Measurements from ENCODE around the gene SEPTIN10. TPM values are rescaled to one million over a fixed set of nuclear protein-coding genes. Genes with fewer than 3 reads are reported as not detected.

Gene SEPTIN10
- total and polyA plus RNA-seq, 9 donors, result 48.9 to 93.8 (median 74.8) TPM

DNA sequence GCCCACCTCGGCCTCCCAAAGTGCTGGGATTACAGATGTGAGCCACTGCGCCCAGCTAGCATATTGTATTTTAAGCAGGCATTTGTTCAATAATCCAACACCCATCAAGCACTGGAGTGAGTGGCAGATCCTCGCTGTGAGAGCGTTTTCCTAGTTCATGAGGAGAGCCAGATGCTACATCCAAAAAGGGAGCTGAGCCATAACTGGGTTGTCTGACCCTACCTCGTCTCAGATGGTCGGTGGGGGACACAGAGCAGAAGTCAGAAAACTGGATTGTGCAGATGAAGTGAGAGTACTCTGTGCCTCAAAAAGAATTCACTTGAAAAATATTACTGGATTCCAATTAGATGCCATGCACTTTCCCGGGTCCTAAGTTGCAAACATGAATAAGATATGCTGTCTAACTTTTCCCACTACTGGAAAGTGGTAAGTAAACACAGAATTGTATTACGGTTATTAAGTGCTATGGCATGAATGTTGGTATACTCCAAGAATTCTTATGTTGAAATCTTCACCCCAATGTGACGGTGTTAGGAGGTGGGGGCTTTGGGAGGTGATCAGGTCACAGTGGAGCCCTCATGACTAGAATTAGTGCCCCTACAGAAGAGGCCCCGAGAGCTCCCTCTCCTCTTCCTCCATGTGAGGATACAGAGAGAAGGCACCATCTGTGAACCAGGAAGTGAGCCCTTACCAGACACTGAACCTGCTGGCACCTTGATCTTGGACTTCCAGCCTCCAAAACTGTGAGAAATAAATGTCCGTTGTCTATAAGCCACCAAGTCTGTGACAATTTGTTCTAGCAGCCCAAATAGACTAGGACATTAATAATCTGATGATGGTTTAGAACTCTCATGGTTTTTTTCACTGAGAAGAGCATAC, 21.9 kb upstream of the SEPTIN10 start:
- Histone ChIP-seq H3K27me3 (no peaks in the 10 kb centered on the region), H3K27ac (no peak overlapping the region), H3K36me3 (no peaks in the 10 kb centered on the region), H3K4me1 (ENCODE audit: insufficient read depth) (no peaks in the 10 kb centered on the region), H3K4me3 (no peak overlapping the region), H3K9me3 (no peaks in the 10 kb centered on the region)
- TF ChIP-seq POLR2A (IDR thresholded peaks at IDR 0.05), result no peak
- intact Hi-C loops (cut with DNase I), result no loop called here
- no peak for DNase-seq
- WGBS, 3 donors, result 88 to 92% (median 92%) methylated on average over 11 of the region's 11 CpGs

DNA sequence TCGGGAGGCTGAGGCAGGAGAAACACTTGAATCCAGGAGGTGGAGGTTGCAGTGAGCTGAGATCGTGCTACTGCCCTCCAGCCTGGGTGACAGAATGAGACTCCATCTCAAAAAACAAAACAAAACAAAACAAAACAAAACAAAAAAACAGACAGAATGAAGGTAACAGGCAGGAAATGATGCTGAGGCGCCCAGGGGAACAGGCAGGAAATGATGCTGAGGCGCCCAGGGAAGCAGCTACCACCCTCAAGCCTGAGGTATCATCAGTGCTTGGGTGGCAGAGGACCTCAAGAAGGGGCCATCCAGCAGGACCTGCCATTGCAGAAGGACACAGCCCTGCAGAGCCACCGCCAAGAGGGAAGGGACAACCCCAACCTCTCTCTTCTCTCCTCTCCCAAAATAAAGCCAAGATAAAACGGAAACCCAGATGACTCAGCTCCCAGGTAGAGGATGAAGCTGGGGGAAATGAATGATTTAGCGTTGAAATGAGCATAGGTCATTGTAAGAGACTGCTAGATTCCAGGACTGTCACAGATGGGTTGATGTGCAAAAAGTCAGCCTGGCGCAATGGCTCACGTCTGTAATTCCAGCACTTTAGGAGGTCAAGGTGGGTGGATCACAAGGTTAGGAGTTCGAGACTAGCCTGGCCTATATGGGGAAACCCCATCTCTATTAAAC, 19.7 kb upstream of the SEPTIN10 start:
- DNase-seq, result no peak
- Histone ChIP-seq H3K9me3 (no peaks in the 10 kb centered on the region), H3K27me3 (no peaks in the 10 kb centered on the region), H3K27ac (no peak overlapping the region), H3K4me3 (no peak overlapping the region), H3K36me3 (no peaks in the 10 kb centered on the region), H3K4me1 (ENCODE audit: insufficient read depth) (no peaks in the 10 kb centered on the region)
- 92 to 94% (median 93%) methylated on average over 10 of the region's 10 CpGs for WGBS, 3 donors
- intact Hi-C loops (cut with DNase I), result no loop called here
- no peak for TF ChIP-seq EP300 (IDR thresholded peaks at IDR 0.05)
- TF ChIP-seq POLR2A (IDR thresholded peaks at IDR 0.05), result no peak
- TF ChIP-seq, protein P1, sequence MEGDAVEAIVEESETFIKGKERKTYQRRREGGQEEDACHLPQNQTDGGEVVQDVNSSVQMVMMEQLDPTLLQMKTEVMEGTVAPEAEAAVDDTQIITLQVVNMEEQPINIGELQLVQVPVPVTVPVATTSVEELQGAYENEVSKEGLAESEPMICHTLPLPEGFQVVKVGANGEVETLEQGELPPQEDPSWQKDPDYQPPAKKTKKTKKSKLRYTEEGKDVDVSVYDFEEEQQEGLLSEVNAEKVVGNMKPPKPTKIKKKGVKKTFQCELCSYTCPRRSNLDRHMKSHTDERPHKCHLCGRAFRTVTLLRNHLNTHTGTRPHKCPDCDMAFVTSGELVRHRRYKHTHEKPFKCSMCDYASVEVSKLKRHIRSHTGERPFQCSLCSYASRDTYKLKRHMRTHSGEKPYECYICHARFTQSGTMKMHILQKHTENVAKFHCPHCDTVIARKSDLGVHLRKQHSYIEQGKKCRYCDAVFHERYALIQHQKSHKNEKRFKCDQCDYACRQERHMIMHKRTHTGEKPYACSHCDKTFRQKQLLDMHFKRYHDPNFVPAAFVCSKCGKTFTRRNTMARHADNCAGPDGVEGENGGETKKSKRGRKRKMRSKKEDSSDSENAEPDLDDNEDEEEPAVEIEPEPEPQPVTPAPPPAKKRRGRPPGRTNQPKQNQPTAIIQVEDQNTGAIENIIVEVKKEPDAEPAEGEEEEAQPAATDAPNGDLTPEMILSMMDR (IDR thresholded peaks at IDR 0.05), result no peak

DNA sequence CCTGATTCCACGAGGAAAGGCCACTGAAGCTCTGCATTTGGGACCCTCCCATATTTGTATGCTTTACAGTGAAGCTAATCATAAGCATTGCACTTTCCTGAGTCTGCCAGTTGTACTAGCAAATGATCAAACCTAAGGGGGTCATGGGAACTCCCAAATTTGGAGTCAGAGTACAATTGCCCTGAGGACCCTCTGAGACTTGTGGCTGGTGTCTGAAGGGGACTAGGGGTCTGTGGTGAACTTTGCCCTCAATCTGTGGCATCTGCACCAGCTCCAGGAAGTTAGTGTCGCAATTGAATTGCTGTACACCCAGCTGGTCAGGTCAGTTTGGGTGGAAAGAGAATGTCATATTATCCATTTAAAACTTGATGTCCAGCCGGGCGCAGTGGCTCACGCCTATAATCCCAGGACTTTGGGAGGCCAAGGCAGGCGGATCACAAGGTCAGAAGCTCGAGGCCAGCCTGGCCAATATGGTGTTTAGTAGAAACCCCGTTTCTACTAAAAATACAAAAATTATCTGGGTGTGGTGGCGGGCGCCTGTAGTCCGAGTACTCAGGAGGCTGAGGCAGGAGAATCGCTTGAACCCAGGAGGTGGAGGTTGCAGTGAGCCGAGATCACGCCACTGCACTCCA, 18.5 kb upstream of the SEPTIN10 start:
- Histone ChIP-seq H3K36me3 (no peaks in the 10 kb centered on the region), H3K4me1 (ENCODE audit: insufficient read depth) (no peaks in the 10 kb centered on the region), H3K27ac (no peak overlapping the region), H3K4me3 (no peak overlapping the region), H3K27me3 (no peaks in the 10 kb centered on the region), H3K9me3 (no peaks in the 10 kb centered on the region)
- intact Hi-C loops (cut with DNase I), result no loop called here
- 86 to 89% (median 88%) methylated on average over 14 of the region's 14 CpGs for WGBS, 3 donors
- DNase-seq, result no peak
- TF ChIP-seq POLR2A (IDR thresholded peaks at IDR 0.05), result no peak
- no peak for TF ChIP-seq EP300 (IDR thresholded peaks at IDR 0.05)
- TF ChIP-seq, protein P1 (IDR thresholded peaks at IDR 0.05), result no peak

DNA sequence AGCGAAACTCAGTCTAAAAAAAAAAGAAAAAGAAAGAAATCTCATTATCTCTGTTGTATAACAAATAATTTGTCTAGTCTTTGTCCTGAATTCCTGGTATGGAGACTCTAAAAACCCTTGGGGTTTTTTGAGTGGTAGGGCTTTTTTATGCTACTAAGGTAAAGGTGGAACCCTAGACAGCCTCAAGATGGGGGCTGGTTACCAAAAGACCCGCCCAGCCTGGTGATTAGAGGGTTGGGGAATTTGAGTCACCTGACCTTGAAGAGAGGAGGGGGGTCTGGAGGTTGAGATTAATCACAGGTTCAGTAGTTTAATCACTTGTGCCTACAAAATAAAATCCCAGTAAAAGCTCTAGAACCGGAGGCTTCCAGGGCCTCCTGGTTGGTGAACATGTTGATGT, 18.0 kb upstream of the SEPTIN10 start:
- Histone ChIP-seq H3K27me3 (no peaks in the 10 kb centered on the region), H3K4me1 (ENCODE audit: insufficient read depth) (no peaks in the 10 kb centered on the region), H3K27ac (no peak overlapping the region), H3K4me3 (no peak overlapping the region), H3K9me3 (no peaks in the 10 kb centered on the region), H3K36me3 (no peaks in the 10 kb centered on the region)
- intact Hi-C loops (cut with DNase I), result no loop called here
- DNase-seq, result no peak
- whole genome bisulfite sequencing, 3 donors, result 66 to 88% (median 86%) methylated on average over 3 of the region's 3 CpGs
- TF ChIP-seq POLR2A (IDR thresholded peaks at IDR 0.05) (no peak), EP300 (IDR thresholded peaks at IDR 0.05) (no peak)
- TF ChIP-seq, protein P1 (IDR thresholded peaks at IDR 0.05), result no peak

Data from ovary (tissue), 9 donors.